HG03095 (cell line): ENCODE data around the gene TUBB1.
A peak's percentile ranks its signal among the peaks of the same experiment; 100 is the strongest.
"Not testable (repeated sequence)": the region's sequence is repeated elsewhere in the genome, so short reads cannot be mapped to it uniquely, and the experiment has no call there.

ENCODE experiments used
- ATAC-seq: cut with Tn5 transposase; IDR thresholded peaks from one replicate; pipeline ENCODE4 v1.9.1; 2021; ENCODE audit warnings: moderate library complexity; ENCODE audit not compliant: unreplicated experiment

The TUBB1 gene

DNA sequence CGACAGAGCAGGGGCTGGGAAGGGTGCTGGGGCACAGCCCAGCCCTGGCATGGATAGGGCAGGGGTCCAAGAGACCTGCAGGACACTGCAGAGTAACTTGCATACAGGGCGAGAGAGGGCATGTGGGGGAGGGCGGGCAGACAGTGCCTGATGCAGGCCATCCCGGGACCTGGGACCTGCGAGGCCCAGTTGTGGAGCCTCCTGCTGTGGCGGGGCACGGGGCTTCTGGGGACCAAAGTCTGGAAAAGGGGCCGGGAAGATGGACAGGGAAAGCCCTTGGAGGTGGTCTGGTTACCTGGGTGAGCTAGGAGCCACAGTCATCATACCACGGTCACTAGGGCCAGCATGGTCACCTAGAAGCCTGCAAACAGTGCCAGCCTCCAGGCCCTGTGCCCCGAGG lies 412 bp upstream of the TUBB1 start:
- no peak for ATAC-seq

DNA sequence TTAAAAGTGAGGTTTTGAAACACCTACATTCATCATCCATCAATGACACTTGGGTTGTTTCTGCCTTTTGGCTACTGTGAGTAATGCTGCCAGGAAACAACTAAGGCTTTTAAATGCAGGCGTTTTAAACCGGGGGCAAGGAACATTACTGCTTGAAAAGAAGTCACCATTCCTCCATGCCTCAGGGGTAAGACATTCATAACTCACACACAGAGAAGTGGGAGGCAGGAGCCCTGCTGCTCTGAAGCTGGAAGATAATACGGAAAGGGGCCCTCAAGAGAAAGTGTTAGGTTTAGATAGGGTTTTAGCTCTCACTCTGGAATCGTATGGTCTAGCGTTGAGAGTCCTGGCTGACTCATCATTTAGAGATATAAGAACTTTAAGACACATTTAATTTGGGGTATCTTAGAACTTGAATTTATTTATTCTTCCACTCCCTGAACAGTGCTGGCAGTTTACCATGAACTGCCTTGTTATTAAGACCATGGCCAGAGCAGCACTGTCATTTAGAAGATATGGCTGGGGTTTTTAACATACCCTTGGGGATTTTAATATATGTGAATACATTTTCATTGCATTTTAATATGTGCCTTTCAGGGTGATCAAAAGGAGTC lies 1.8 kb downstream of the TUBB1 start:
- ATAC-seq, result no peak

DNA sequence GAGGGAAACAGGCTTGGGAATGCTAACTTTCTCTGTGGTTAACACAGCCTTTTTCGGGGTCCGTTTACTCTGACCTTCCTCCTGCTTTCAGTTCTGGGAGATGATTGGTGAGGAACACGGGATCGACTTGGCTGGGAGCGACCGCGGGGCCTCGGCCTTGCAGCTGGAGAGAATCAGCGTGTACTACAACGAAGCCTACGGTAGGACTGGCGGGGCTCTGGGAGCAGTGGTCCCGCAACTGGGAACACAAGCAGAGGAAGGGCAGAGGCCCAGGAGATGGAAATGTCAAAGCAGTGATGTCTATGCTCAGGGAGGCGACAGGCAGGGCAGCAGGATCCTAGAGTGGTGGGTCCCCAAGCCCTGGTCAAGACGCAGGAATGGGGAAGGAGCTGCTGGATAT lies 3.5 kb downstream of the TUBB1 start:
- no peak for ATAC-seq

DNA sequence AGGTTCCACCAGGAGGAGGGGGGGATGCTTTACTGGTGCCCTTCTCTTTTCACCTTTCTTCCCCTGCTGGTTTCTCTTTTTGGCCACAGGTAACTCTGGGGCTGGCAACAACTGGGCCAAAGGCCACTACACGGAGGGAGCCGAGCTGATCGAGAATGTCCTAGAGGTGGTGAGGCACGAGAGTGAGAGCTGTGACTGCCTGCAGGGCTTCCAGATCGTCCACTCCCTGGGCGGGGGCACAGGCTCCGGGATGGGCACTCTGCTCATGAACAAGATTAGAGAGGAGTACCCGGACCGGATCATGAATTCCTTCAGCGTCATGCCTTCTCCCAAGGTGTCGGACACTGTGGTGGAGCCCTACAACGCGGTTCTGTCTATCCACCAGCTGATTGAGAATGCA lies 4.4 kb downstream of the TUBB1 start:
- no peak for ATAC-seq

DNA sequence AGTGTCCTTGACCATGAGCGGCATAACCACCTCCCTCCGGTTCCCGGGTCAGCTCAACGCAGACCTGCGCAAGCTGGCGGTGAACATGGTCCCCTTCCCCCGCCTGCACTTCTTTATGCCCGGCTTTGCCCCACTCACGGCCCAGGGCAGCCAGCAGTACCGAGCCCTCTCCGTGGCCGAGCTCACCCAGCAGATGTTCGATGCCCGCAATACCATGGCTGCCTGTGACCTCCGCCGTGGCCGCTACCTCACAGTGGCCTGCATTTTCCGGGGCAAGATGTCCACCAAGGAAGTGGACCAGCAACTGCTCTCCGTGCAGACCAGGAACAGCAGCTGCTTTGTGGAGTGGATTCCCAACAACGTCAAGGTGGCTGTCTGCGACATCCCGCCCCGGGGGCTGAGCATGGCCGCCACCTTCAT lies 4.9 kb downstream of the TUBB1 start:
- ATAC-seq, result no peak

DNA sequence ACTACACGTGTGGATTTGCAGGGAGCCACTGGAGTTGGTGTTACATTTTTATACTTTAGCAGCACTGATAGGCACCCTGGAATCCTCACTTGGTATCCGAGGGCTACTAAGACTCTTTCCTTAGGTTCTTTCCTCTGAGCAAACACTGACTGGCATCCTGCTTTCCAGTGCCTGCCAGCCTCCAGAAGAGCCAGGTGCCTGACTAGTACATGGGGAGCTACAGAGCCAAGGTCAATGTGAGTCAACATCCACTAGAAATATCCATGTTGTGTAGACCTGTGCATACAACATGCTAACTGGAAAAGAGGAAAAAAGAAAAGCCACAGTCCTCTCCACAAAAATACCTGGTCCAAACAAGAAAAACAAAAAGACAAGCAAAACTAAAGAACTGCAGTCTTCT lies 5.9 kb downstream of the TUBB1 start:
- ATAC-seq, result no peak

- ATAC-seq, result no peak
These were observed 6.3 kb downstream of the TUBB1 start for GRCh38 chr20:59025511-59025910.

DNA sequence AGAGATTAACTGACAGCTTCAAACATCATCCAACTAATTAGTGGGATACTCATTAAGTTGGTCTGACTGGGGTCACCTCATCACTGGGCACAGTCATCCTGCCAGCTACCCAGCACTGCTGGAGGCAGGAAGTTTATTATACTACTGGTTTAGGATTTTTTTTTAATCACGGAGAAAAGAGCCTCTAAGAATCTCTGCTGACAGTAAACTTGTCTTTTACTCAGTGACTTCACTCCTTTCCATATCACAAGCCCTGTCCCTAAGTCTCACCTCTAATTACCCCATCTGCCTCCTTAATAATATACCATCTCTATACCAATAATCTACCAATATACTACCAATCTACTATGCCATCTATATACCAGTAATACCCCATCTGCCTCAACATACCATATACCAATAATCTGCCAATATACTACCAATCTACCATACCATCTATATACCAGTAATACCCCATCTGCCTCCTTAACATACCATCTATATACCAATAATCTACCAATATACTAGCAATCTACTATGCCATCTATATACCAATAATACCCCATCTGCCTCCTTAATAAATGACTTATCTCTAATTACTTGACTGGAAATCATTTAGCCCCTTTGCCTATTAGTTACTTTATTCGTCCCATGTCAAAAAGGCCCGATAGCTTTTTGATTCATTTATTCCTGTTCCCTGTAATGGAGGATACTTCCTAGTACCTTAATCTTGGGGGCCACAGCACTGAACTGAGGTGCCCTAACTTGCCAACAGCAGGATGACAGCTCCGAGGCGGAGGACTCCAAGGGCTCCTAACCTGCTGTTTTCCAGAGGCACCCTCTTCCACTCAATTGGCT lies 7.9 kb downstream of the TUBB1 start:
- ATAC-seq, result no peak

DNA sequence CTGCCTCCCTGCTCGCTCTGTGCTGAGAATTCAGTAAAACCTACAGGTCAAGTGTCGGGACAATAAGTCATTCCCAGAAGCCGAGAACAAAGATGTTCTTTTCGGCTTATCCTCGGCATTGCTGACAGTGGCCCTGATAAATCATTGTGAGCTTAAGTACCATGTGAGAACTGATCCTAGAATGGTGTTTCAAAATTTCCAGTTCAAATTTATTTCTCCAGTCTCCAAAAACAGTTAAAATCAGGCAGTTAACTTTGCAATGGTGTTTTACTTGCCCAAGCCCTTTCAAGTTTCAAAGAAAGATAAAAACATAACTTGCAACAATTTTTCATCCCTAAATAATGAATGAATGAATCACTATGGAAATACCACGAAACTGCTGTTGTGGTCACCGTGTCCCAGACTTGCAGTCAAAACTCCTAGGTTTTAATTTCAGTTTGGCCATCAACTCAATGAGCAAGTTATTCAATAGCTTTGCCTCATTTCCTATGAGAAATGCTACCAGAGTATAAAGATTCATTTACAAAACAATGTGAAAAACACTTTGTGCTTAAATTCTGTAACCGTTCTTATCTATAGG lies 8.6 kb downstream of the TUBB1 start:
- ATAC-seq, result no peak

DNA sequence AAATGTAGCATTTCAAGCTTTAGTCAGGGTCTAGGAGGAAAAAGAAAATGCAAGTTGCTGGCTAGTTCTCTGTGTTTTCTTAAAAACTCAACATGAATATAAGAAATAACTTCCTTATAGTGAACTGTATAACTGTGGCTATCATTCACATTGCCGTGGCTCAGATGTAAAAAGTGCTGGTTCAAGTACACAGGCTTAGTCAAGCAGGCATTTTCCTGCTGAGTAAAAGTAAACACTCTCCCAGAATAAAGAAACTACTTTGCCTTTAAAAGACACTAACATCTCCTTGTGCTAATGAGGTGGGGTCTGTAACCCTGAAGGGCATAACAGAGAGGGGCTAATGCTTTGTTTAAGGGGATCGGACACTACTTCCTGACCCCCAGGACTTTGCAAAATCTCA lies 9.6 kb downstream of the TUBB1 start:
- ATAC-seq, result no peak

- no peak for ATAC-seq
These were observed 11.8 kb downstream of the TUBB1 start for GRCh38 chr20:59030911-59031563.

DNA sequence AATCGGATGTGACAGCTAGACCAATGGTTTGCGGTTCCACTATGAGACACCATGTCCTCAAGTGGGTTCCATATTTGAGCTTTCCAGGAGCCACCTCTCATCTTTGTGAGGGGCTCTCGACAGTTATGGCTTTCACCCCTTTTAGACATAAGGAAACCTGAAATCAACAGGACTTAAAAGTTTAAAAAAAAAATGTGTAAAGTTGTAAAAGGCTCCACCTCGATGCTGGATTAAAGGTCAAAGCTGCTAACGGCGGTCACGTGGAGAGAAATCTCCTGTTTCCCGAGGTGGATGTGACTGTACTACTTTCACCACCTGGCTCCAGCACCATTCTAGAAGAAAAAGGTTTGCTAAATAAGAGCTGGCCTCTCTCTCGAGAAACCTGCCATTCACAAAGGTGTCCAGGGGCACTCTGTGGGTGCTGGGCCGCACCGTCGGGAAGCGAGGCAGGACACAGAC lies 12.4 kb downstream of the TUBB1 start:
- no peak for ATAC-seq

DNA sequence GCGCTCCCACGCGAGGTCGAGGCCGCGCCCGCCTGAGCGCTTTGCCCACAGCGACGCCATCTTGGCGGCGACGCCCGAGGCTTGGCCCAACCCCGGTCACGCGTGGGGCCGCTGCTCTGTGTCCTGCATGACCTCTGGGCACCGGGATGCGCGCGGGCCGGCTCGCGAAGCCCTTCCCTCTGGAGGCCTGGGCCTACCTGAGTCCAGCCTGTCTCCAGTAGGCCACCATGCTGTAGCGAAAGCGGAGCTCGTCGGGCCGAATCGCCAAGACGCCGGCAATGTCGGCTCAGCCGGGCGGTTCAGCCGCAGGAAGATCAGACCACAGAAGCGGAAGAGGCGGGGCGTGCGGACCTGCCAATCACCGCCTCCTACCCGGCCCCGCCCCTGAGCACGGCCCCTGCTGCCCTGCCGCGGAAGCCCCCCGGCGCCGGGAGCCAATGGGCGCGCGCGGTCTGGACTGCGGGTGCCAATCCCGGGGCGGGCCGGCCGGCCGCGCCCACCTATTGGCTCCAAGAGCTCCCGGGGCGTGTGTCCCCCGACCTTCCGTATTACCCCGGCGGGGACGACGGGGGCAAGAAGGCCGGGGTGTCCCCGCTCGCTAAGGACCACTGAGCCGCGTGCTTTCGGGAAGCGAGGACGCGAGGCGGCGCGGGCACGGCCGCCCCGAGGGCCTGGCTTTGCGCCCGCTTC lies 12.9 kb downstream of the TUBB1 start, which contains the start of gene ATP5F1E:
TSS of gene ATP5F1E (minus strand) at position 313 of the 690 bp plus-strand sequence. CDS start at position 229, 84 bp downstream.
- ATAC-seq, result peak; percentile 90

DNA sequence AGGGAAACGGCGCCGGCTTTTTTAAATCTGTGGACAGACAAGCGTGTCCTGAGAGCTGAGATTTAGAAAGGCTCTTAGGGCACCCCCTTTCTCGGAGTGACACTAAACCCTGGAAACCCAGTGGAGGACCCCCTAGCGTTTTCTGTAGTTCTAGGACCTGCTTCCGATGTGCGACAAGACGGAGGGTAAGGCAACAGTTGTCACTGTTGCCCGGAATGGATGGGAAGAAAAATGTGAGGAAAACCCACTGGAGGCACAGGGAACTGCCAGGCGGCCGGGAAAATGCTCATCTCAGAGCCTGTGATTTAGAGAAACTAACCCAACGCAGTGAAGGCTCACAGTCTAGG lies 13.5 kb downstream of the TUBB1 start:
- ATAC-seq, result no peak

GRCh38 chr20:59033093-59033492 lies 13.9 kb downstream of the TUBB1 start:
- no peak for ATAC-seq

- no peak for ATAC-seq
These were observed 14.5 kb downstream of the TUBB1 start for GRCh38 chr20:59033616-59034165.

DNA sequence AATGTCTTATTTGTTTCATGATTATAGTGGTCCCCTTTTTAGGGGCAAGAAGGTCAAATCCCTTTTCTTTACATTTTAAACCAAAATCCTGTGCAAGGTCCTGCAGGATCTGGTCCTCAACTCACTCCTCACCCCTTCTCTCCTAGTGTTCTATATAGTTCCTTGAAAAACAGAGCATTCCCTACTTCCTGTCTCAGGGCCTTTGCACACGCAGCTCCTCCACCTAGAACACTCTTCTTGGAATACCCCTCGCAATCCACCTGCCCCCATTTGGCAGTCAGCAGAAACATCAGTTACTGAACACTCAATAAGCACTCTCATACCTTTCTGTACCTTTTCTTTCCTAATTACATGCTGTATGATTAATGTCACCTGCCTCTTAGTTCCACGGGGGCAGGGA lies 16.2 kb downstream of the TUBB1 start:
- ATAC-seq, result no peak

DNA sequence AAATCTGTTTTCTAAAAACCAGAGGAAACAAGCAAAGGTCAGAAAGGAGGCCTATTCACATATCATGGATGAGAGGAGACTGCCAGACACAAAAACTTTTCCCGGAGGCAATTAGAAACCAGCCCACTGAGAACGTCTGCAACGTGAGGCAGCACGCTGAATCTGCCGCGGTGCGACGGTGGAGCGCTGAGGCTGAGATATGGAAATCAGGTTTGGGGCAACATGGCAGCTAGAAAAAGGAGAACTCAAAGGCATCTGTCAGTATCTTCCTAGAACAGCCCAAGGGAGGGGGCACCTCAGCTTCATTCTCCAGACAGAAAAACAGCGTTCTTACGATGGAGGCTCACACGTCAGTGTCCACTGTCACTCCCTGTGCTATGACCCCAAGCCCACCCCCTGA lies 18.2 kb downstream of the TUBB1 start:
- ATAC-seq, result no peak

DNA sequence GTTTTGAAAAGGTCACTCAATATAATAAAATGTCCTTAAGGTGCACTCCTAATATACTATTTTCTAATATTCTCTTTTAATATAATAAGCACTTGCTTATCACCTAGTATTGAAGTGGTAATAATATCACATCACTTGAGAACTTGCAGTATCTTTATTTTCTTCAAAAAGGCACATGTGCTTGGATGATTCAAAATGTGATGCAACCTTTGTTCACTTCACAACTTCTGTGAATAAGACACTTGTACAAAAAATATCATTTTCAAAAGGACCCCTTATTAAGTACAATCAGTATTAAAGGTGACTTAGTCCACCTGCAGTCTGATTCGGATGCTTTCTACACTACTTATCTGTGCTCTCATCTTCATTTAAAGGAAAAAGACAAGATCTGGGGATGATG lies 20.0 kb downstream of the TUBB1 start:
- no peak for ATAC-seq

DNA sequence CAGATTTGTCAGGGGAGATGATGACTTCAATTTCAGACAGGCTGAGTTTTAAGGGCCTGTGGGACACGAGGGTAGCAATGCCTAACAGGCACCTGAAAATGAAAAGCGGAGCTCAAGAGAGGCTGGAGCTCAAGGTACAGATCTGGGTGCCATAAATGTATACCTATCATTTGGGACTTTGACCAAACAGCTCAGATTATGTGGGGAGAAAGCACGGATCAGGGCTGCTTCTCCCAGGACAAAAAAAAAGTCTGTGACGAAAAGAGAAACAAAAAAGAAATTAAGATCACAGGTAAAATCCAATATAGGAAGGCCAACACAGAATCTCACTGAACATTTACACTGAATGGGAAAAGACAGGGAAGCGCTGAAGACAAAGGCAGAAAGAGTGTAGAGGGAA lies 21.4 kb downstream of the TUBB1 start:
- ATAC-seq, result no peak

- not testable (repeated sequence) for ATAC-seq
These were observed 22.3 kb downstream of the TUBB1 start for GRCh38 chr20:59041487-59041886.
